BE2C (cell line): ENCODE results near the gene HS6ST1.
A peak's percentile ranks its signal among the peaks of the same experiment; 100 is the strongest.

Experiments used
- DNase-seq: peaks from one replicate; pipeline ENCODE4 v3.0.0-alpha.2; 2020
- H3K27me3 ChIP-seq: fragments of 250-450 bp; sonication (Bioruptor Pico); 2 replicates; pipeline ENCODE4 v1.5.1; 2020; ENCODE audit warnings: mild to moderate bottlenecking
- H3K36me3 ChIP-seq: fragments of 250-450 bp; sonication (Bioruptor Pico); 2 replicates; pipeline ENCODE4 v1.5.1; 2020; ENCODE audit warnings: mild to moderate bottlenecking
- H3K4me1 ChIP-seq: fragments of 250-450 bp; sonication (Bioruptor Pico); 2 replicates; pipeline ENCODE4 v1.5.1; 2020
- H3K4me3 ChIP-seq: 2 replicates; pipeline ENCODE4 v1.5.1; 2011; ENCODE audit warnings: low read depth, low read length
- H3K9me3 ChIP-seq: fragments of 250-450 bp; sonication (Bioruptor Pico); 2 replicates; pipeline ENCODE4 v1.5.1; 2020
- CTCF ChIP-seq: IDR thresholded peaks from 2 replicates; pipeline ENCODE4 v1.5.1; 2012; ENCODE audit warnings: mild to moderate bottlenecking, low read depth, low read length

Gene HS6ST1

GRCh38 chr2:128315829-128316776 is 2.6 kb downstream of the HS6ST1 start:
- Histone ChIP-seq H3K4me3 (peak overlapping the region; percentile 58), H3K27me3 (no peaks in the 10 kb centered on the region), H3K9me3 (no peaks in the 10 kb centered on the region), H3K36me3 (no peaks in the 10 kb centered on the region), H3K4me1 (no peaks in the 10 kb centered on the region)
- DNase-seq, result no peak
- no peak for TF ChIP-seq CTCF

DNA sequence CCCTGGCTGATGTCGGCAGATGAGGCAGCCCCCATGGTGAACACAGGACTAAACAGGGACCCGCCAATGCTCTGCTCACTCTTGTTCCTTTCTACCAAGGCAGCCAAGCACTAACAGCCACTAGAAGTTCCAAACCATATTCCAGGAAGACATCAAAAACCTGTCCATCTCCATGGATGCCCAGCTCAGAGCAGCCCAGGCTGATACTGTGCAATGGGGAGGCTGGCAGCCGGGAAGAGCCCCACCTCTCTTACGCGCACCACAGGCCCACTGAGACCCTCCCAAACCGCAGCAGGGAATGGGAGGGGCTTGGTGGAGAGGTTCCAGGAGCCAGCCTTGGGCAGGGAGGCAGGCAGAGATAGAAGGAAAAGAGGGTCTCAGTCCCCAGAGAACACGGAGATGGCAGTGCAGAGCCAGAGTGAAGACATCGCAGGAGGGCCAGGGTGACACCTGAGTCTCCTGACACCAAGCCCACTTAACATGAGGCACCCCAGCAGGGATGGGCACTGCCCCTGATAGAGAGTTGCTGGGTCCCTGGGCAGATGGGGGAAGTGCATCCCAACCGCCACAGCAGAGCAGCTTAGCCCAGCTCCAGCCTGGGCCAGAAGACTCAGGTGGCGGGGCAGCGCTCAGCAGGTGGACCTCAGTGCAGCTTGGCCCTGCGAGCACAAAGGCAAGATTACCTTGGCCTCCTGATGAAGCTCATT is 3.4 kb downstream of the HS6ST1 start:
- no peak for DNase-seq
- Histone ChIP-seq H3K36me3 (no peaks in the 10 kb centered on the region), H3K9me3 (no peaks in the 10 kb centered on the region), H3K4me1 (no peaks in the 10 kb centered on the region), H3K4me3 (peak overlapping the region; percentile 8; the same call in 1 of the 2 replicates), H3K27me3 (no peaks in the 10 kb centered on the region)
- no peak for TF ChIP-seq CTCF

GRCh38 chr2:128314348-128315121 is 4.1 kb downstream of the HS6ST1 start:
- Histone ChIP-seq H3K4me1 (no peaks in the 10 kb centered on the region), H3K9me3 (no peaks in the 10 kb centered on the region), H3K27me3 (no peaks in the 10 kb centered on the region), H3K36me3 (no peaks in the 10 kb centered on the region), H3K4me3 (no peak overlapping the region)
- no peak for DNase-seq
- TF ChIP-seq CTCF, result no peak

DNA sequence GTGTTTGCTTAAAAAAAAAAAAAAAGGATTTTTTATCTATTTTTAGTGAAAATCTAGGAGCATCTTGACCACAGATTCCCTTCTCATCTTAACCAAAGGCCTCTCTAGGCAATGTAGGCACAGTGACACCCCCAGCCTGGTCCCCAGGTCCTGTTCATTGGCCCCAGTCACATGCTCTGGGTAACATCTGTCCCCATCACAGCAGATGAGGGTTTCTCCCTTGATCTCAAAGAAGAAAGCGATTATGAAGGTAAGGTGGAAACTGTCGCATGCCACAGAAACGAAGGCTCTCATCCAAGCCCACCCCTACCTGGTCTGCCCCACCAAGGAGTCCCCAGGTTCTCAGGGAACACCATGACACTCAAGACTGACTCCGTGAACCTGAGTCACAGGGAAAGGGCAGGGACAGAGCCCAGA is 4.7 kb downstream of the HS6ST1 start:
- no peak overlapping the region for H3K4me3 ChIP-seq
- DNase-seq, result no peak
- no peaks in the 10 kb centered on the region for H3K9me3 ChIP-seq
- H3K4me1 ChIP-seq, result no peaks in the 10 kb centered on the region
- TF ChIP-seq CTCF, result no peak
- H3K27me3 ChIP-seq, result no peaks in the 10 kb centered on the region
- H3K36me3 ChIP-seq, result no peaks in the 10 kb centered on the region

- Histone ChIP-seq H3K36me3 (no peaks in the 10 kb centered on the region), H3K27me3 (no peaks in the 10 kb centered on the region), H3K4me3 (no peak overlapping the region), H3K4me1 (no peaks in the 10 kb centered on the region), H3K9me3 (no peaks in the 10 kb centered on the region)
- peak; percentile 39 for DNase-seq
- TF ChIP-seq CTCF, result peak; percentile 44
Measured at GRCh38 chr2:128313091-128313836, 5.4 kb downstream of the HS6ST1 start.
